B cell (primary cell): ENCODE measurements around the gene HOXA10. TPM values are rescaled to one million over a fixed set of nuclear protein-coding genes. Genes with fewer than 3 reads are reported as not detected.

Experiments
- ATAC-seq: fragments of 200-7000 bp; cut with Tn5 transposase; one replicate; pipeline ENCODE4 v1.10.0; 2021; ENCODE audit warnings: low read depth, mild to moderate bottlenecking, moderate number of reproducible peaks, moderate library complexity
- CTCF ChIA-PET: fragments of 350-600 bp; sonication (Branson Sonifier 250); formaldehyde crosslinking; loops from one replicate; lab custom pipeline; 2021; ENCODE audit warnings: antibody characterized with exemption, inconsistent platforms; lab: Charles Lee
- POLR2A ChIA-PET: fragments of 350-600 bp; sonication (Branson Sonifier 250); formaldehyde crosslinking; loops from one replicate; lab custom pipeline; 2021; ENCODE audit warnings: antibody characterized with exemption; lab: Charles Lee
- DNase-seq: peaks from one replicate; pipeline ENCODE4 v3.0.0; 2013
- H2AFZ ChIP-seq: 2 replicates; pipeline ENCODE4 v1.6.1; 2012; ENCODE audit warnings: mild to moderate bottlenecking, low read depth, low read length; ENCODE audit not compliant: insufficient read depth, poor library complexity, severe bottlenecking
- H3K27ac ChIP-seq, 2 donors: 1 replicate in 1 of 2; 2 replicates in 1 of 2; pipeline ENCODE4 v1.5.1; 2012 to 2013; ENCODE audit warnings: low read length in 2 of 2, mild to moderate bottlenecking in 2 of 2, moderate library complexity in 1 of 2
- H3K27me3 ChIP-seq, 4 experiments: fragments of 200-600 bp in 1 of 4; sonication (generic) in 1 of 4; replicated peaks in 1 of 4; 1 replicate in 2 of 4; 2 replicates in 2 of 4; pipeline versions ENCODE4 v1.6.1 to v1.7.0; 2013 to 2016; ENCODE audit warnings: low read length in 3 of 4, mild to moderate bottlenecking in 2 of 4, mixed read lengths in 1 of 4, moderate library complexity in 1 of 4; ENCODE audit not compliant: insufficient read depth in 4 of 4, control insufficient read depth in 3 of 4; ENCODE audit errors: control extremely low read depth in 1 of 4
- H3K36me3 ChIP-seq, 2 experiments: replicated peaks in 1 of 2; 1 replicate in 1 of 2; 2 replicates in 1 of 2; pipeline versions ENCODE4 v1.6.1 to v1.7.1; 2013; ENCODE audit warnings: low read length in 1 of 2; ENCODE audit not compliant: insufficient read depth in 2 of 2, control insufficient read depth in 1 of 2; ENCODE audit errors: control extremely low read depth in 1 of 2, extremely low read depth in 1 of 2
- H3K4me1 ChIP-seq, 2 donors: fragments of 200-600 bp in 1 of 2; sonication (generic) in 1 of 2; 1 replicate in 1 of 2; 2 replicates in 1 of 2; pipeline versions ENCODE4 v1.5.1 to v1.6.1; 2013 to 2017; ENCODE audit warnings: low read length in 2 of 2; ENCODE audit not compliant: control insufficient read depth in 2 of 2, insufficient read depth in 2 of 2
- H3K4me2 ChIP-seq: replicated peaks from 2 replicates; pipeline ENCODE3; 2012; ENCODE audit warnings: mild to moderate bottlenecking, low read depth, low read length; ENCODE audit not compliant: poor library complexity, severe bottlenecking
- H3K4me3 ChIP-seq, 5 experiments: fragments of 200-600 bp in 1 of 5; sonication (generic) in 1 of 5; 1 replicate in 3 of 5; 2 replicates in 2 of 5; pipeline versions ENCODE4 v1.5.1 to v1.7.0; 2011 to 2016; ENCODE audit warnings: low read length in 4 of 5, mild to moderate bottlenecking in 4 of 5, low read depth in 2 of 5, control low read depth in 1 of 5, moderate library complexity in 1 of 5; ENCODE audit not compliant: insufficient read depth in 1 of 5; ENCODE audit errors: control extremely low read depth in 1 of 5, extremely low read depth in 1 of 5
- H3K79me2 ChIP-seq: fragments of 200-600 bp; sonication (generic); one replicate; pipeline ENCODE4 v1.6.0; 2016; ENCODE audit warnings: low read length; ENCODE audit not compliant: control insufficient read depth, insufficient read depth
- H3K9ac ChIP-seq: fragments of 200-600 bp; sonication (generic); 2 replicates; pipeline ENCODE4 v1.6.1; 2017; ENCODE audit warnings: mild to moderate bottlenecking, low read length, moderate library complexity
- H3K9me3 ChIP-seq, 3 donors: one replicate each; pipeline versions ENCODE4 v1.6.1 to v1.7.1; 2013; ENCODE audit warnings: low read length in 2 of 3; ENCODE audit not compliant: control insufficient read depth in 2 of 3, insufficient read depth in 1 of 3; ENCODE audit errors: control extremely low read depth in 1 of 3
- H4K20me1 ChIP-seq: 2 replicates; pipeline ENCODE4 v1.6.0; 2012; ENCODE audit warnings: mild to moderate bottlenecking, low read length; ENCODE audit not compliant: insufficient read depth, control insufficient read depth, poor library complexity, severe bottlenecking
- H3K27ac Mint-ChIP-seq: one replicate; pipeline ENCODE4 v1.8.0; 2021; ENCODE audit warnings: mixed read lengths
- H3K27me3 Mint-ChIP-seq: one replicate; pipeline ENCODE4 v1.8.0; 2021; ENCODE audit warnings: mixed read lengths
- H3K4me1 Mint-ChIP-seq: one replicate; pipeline ENCODE4 v1.8.0; 2021; ENCODE audit warnings: mixed read lengths
- H3K4me3 Mint-ChIP-seq: one replicate; pipeline ENCODE4 v1.8.0; 2021; ENCODE audit warnings: mixed read lengths
- H3K9me3 Mint-ChIP-seq: one replicate; pipeline ENCODE4 v1.8.0; 2022; ENCODE audit warnings: mixed read lengths; ENCODE audit not compliant: insufficient read depth
- CTCF ChIP-seq: fragments of 200-600 bp; IDR thresholded peaks from one replicate; pipeline ENCODE4 v1.8.0; 2022; ENCODE audit warnings: antibody characterized with exemption, mild to moderate bottlenecking
- EZH2 ChIP-seq: IDR thresholded peaks from 2 replicates; pipeline ENCODE4 v1.6.1; 2012; ENCODE audit warnings: borderline replicate concordance, low read depth, mild to moderate bottlenecking, moderate library complexity, low read length; ENCODE audit not compliant: insufficient read depth, poor library complexity, severe bottlenecking
- WGBS: methylation state at CpG from one replicate; pipeline ENCODE4 v1.1.5; 2013; ENCODE audit warnings: missing lambda C conversion rate; ENCODE audit not compliant: insufficient coverage; 5-methylcytosine and 5-hydroxymethylcytosine counted together
- intact Hi-C: fragments of 100-400 bp; cut with micrococcal nuclease; formaldehyde crosslinking; loops from one replicate; pipeline ENCODE4 v1.10.0; 2022
- polyA plus RNA-seq: library from polyadenylated mRNA; depleted of rRNA; stranded (reverse); fragments of >200 nt; gene quantifications from 2 replicates; pipeline ENCODE4 v1.2.3, GENCODE V29; 2012
- total RNA-seq, 2 donors: library from RNA; stranded (reverse); fragments of 120-200 nt in 1 of 2; gene quantifications; 1 replicate in 1 of 2; 2 replicates in 1 of 2; pipeline versions ENCODE4 v1.2.3 to v1.2.4, GENCODE V29; 2013 to 2022

HOXA10 gene
- total and polyA plus RNA-seq, 2 donors (not counting 1 experiment from before 2014, with no cell fraction given) = not detected

GRCh38 chr7:27140126-27140857 is 33.8 kb downstream of the HOXA10 start:
- ChIA-PET CTCF (interaction anchor here (0.6 kb wide), 1 partner anchor 259 kb away, joined by 3 read pairs; no protein-coding TSS in a partner anchor), POLR2A (no interaction called here)
- no peak overlapping the region for H3K4me3 ChIP-seq
- no peak for ATAC-seq
- H3K4me1 Mint-ChIP-seq = peaks cover 4% of the 10 kb centered on the region
- no peaks in the 10 kb centered on the region for H4K20me1 ChIP-seq
- H3K79me2 ChIP-seq = no peaks in the 10 kb centered on the region
- peaks cover 58% of the 10 kb centered on the region for H3K27me3 Mint-ChIP-seq
- H3K4me3 Mint-ChIP-seq = no peak overlapping the region
- H3K27ac ChIP-seq = no peak overlapping the region
- H3K9me3 Mint-ChIP-seq = no peaks in the 10 kb centered on the region
- no peak for DNase-seq
- peaks cover 0 to 49% (median 22%) of the 10 kb centered on the region in 4 experiments for H3K27me3 ChIP-seq
- no peak overlapping the region for H3K27ac Mint-ChIP-seq
- no peaks in the 10 kb centered on the region for H3K36me3 ChIP-seq
- intact Hi-C loops = no loop called here
- H3K4me1 ChIP-seq = peaks cover 0 to 2% of the 10 kb centered on the region in 2 donors
- over 99% methylated on average over 6 of the region's 15 CpGs for WGBS
- no peak overlapping the region for H3K9ac ChIP-seq
- H3K9me3 ChIP-seq = peaks cover 0 to 29% (median 0%) of the 10 kb centered on the region in 3 donors
- no peak overlapping the region for H3K4me2 ChIP-seq
- no peak for TF ChIP-seq CTCF
- TF ChIP-seq EZH2 = no peak
- no peak overlapping the region for H2AFZ ChIP-seq

- H3K9ac ChIP-seq = no peak overlapping the region
- H3K36me3 ChIP-seq = no peaks in the 10 kb centered on the region
- POLR2A ChIA-PET = no interaction called here
- CTCF ChIA-PET = no interaction called here
- no peak overlapping the region for H3K4me3 ChIP-seq
- peaks cover 0 to 21% (median 0%) of the 10 kb centered on the region in 3 donors for H3K9me3 ChIP-seq
- H3K4me1 Mint-ChIP-seq = peaks cover 4% of the 10 kb centered on the region
- peaks cover 60% of the 10 kb centered on the region for H3K27me3 Mint-ChIP-seq
- no peak overlapping the region for H3K27ac Mint-ChIP-seq
- 97% methylated on average over 50 of the region's 53 CpGs for WGBS
- no peak overlapping the region for H3K4me2 ChIP-seq
- DNase-seq = no peak
- H4K20me1 ChIP-seq = no peaks in the 10 kb centered on the region
- H3K4me3 Mint-ChIP-seq = no peak overlapping the region
- intact Hi-C loops = no loop called here
- H3K27ac ChIP-seq = no peak overlapping the region
- H2AFZ ChIP-seq = no peak overlapping the region
- TF ChIP-seq EZH2 = no peak
- no peaks in the 10 kb centered on the region for H3K79me2 ChIP-seq
- H3K27me3 ChIP-seq = peaks cover 0 to 42% (median 21%) of the 10 kb centered on the region in 4 experiments
- no peaks in the 10 kb centered on the region for H3K4me1 ChIP-seq
- no peak for ATAC-seq
- no peaks in the 10 kb centered on the region for H3K9me3 Mint-ChIP-seq
Observed at GRCh38 chr7:27139334-27140125, 34.6 kb downstream of the HOXA10 start.
